Skeletal muscle satellite cell (primary cell): ENCODE data around the gene CSRNP3.

ENCODE experiments used
- H3K27me3 ChIP-seq: 2 replicates; pipeline ENCODE4 v1.7.0; 2013; ENCODE audit warnings: low read length; ENCODE audit not compliant: control insufficient read depth, insufficient read depth
- H3K36me3 ChIP-seq: 2 replicates; pipeline ENCODE4 v1.7.0; 2013; ENCODE audit warnings: mild to moderate bottlenecking, control low read depth, low read length; ENCODE audit not compliant: insufficient read depth
- H3K4me1 ChIP-seq: 2 replicates; pipeline ENCODE4 v1.7.0; 2013; ENCODE audit warnings: low read length; ENCODE audit not compliant: control insufficient read depth, insufficient read depth
- H3K4me2 ChIP-seq: 2 replicates; pipeline ENCODE4 v1.7.0; 2013; ENCODE audit warnings: mild to moderate bottlenecking, low read length
- H3K4me3 ChIP-seq: 2 replicates; pipeline ENCODE4 v1.7.0; 2013; ENCODE audit warnings: low read length
- H3K9ac ChIP-seq: 2 replicates; pipeline ENCODE4 v1.7.0; 2013; ENCODE audit warnings: mild to moderate bottlenecking, low read depth, low read length, moderate library complexity
- H3K9me3 ChIP-seq: replicated peaks from 2 replicates; pipeline ENCODE4 v1.7.0; 2013; ENCODE audit warnings: mild to moderate bottlenecking, control low read depth, low read length

Gene CSRNP3

DNA sequence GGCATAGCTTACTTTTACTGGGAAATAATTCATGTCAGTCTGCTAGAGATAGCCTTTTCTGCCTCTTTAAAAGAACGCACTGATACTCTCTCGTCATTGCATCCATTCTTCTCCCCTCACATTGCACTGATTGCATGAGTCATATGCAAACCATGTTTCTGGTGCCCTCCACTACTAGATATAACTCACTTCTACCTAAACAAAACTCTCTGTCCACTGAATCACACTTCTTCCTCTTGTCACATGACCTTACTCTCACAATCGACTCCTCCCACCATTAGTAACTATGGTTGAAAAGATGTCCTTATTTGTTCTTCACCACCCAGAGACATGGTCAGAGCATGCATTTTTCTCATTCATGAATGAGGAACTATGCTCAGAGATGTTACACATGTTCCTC is 158.0 kb downstream of the CSRNP3 start:
- Histone ChIP-seq H3K4me1 (peaks cover under 1% of the 10 kb centered on the region), H3K9me3 (no peaks in the 10 kb centered on the region), H3K4me3 (no peak overlapping the region), H3K36me3 (no peaks in the 10 kb centered on the region), H3K9ac (no peak overlapping the region), H3K27me3 (no peaks in the 10 kb centered on the region), H3K4me2 (no peak overlapping the region)

DNA sequence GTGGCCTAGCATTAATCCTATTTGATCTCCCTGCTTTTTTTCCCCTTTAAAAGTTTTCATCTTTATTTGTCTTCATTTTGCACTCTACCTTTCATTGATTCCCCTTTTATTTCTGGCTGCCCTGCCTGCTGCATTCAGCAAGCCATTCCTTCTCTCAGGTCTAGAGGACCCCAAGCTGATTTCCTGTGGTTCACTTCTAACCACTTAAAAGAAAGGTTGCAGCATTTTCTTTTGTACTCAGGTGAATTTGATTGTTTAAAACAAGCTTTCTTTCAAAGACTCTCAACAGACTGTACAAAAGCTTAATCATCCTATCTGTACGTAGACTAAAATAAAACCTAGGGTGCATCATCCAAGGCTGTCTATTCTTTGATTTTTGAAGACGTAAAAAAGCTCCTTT is 160.3 kb downstream of the CSRNP3 start:
- Histone ChIP-seq H3K4me3 (no peak overlapping the region), H3K9ac (no peak overlapping the region), H3K4me1 (peaks cover 5% of the 10 kb centered on the region), H3K27me3 (no peaks in the 10 kb centered on the region), H3K4me2 (no peak overlapping the region), H3K36me3 (no peaks in the 10 kb centered on the region), H3K9me3 (no peaks in the 10 kb centered on the region)

DNA sequence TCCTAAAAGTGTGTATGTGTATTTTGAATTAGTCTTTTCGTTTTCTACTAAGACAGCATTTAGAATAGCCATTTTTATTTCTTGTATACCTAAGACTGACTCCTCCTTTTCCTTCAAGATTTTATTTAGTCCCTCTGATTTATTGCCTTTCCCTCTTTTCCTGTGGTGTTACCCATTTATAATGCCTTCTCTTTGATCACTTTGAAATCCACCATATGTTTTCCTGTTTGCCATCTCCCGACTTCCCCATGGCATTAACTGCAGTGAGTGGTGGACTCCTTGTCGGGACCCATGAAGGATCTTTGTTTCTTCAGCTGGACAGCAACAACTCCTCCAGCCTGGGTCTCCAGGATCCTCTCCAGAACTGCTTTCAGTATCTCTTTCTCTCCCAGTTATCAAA is 160.7 kb downstream of the CSRNP3 start:
- H3K27me3 ChIP-seq: no peaks in the 10 kb centered on the region
- H3K9ac ChIP-seq: no peak overlapping the region
- no peaks in the 10 kb centered on the region for H3K36me3 ChIP-seq
- H3K4me1 ChIP-seq: peaks cover 6% of the 10 kb centered on the region
- H3K9me3 ChIP-seq: no peaks in the 10 kb centered on the region
- no peak overlapping the region for H3K4me3 ChIP-seq
- no peak overlapping the region for H3K4me2 ChIP-seq

DNA sequence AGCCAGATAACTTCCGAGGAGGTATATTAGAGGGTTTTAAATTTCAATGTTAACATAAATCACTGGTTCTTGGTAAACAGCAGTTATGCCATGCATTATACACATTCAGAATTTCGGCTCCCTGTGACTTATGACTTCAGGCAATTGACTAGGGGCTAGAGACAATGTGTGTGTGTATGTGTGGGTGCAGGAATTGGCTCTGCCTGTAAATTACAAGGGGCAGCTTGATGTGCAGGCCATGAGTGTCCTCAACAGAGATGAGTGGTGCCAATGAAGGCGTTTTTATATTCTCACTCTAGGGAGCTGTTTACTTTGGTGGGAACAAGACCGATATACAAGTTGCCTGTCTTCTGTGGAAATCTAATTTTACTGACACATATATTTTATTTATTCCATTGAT is 161.6 kb downstream of the CSRNP3 start:
- Histone ChIP-seq H3K4me2 (no peak overlapping the region), H3K4me1 (peaks cover 6% of the 10 kb centered on the region), H3K4me3 (no peak overlapping the region), H3K9me3 (no peaks in the 10 kb centered on the region), H3K9ac (no peak overlapping the region), H3K27me3 (no peaks in the 10 kb centered on the region), H3K36me3 (no peaks in the 10 kb centered on the region)

DNA sequence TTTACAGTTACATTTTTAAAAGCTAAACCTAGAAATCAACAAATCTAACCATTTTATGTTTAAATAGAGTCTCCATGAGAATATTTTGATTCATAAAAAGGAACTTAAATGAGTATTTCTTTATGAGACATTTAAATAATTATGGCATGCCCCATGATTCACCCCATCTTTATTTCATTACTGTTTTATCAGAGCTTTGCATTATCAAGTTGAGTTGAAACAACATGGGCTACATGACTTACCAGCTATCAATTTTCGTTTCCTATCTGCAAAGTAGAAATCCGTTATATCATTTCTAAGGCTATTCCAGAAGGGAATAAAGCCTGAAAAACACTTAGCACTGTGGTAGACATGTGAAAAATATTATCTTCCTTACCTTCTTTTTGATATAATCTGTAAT is 163.1 kb downstream of the CSRNP3 start:
- no peak overlapping the region for H3K9ac ChIP-seq
- no peak overlapping the region for H3K4me3 ChIP-seq
- H3K4me2 ChIP-seq: no peak overlapping the region
- no peaks in the 10 kb centered on the region for H3K27me3 ChIP-seq
- H3K4me1 ChIP-seq: peaks cover 6% of the 10 kb centered on the region
- no peaks in the 10 kb centered on the region for H3K36me3 ChIP-seq
- no peaks in the 10 kb centered on the region for H3K9me3 ChIP-seq

DNA sequence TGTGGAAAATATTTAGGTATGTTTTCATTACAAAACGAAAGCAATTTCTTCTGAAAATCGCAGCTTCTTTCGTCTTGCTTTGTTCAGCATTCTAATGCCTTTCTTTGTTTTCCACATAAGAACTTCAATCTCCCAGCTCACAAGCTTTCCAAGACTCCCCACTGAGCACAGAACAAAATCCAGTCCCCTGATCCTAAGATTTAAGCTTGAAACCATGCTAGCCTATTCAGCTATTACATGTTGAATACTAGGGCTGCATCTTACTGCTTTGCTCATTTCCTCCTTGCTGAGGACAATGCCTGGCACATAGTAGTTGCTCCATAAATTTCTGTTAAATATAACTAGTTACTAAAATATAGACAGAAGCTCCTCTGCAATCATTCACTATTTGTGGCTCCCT is 163.9 kb downstream of the CSRNP3 start:
- H3K4me2 ChIP-seq: no peak overlapping the region
- H3K9ac ChIP-seq: no peak overlapping the region
- H3K9me3 ChIP-seq: no peaks in the 10 kb centered on the region
- no peak overlapping the region for H3K4me3 ChIP-seq
- H3K27me3 ChIP-seq: no peaks in the 10 kb centered on the region
- H3K36me3 ChIP-seq: no peaks in the 10 kb centered on the region
- H3K4me1 ChIP-seq: peaks cover 6% of the 10 kb centered on the region

DNA sequence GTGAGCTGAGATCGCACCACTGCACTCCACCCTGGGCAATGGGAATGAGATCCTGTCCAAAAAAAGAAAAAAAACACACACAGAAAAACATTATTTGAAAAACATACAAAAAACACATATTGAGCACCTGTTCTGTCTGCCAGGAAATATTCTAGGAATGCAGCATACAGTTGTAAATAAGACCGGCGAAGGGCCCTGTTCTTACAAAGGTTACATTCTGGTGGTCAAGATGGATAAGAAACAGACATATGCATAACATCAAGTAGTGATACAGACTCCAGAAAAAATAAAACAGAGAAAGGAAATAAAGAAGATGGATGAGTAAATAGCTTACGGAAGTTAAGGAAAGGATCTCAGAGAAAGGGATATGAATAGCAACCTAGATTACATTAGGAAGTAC is 164.8 kb downstream of the CSRNP3 start:
- peaks cover 6% of the 10 kb centered on the region for H3K4me1 ChIP-seq
- no peak overlapping the region for H3K4me2 ChIP-seq
- H3K36me3 ChIP-seq: no peaks in the 10 kb centered on the region
- no peaks in the 10 kb centered on the region for H3K9me3 ChIP-seq
- H3K27me3 ChIP-seq: no peaks in the 10 kb centered on the region
- H3K9ac ChIP-seq: no peak overlapping the region
- H3K4me3 ChIP-seq: no peak overlapping the region

DNA sequence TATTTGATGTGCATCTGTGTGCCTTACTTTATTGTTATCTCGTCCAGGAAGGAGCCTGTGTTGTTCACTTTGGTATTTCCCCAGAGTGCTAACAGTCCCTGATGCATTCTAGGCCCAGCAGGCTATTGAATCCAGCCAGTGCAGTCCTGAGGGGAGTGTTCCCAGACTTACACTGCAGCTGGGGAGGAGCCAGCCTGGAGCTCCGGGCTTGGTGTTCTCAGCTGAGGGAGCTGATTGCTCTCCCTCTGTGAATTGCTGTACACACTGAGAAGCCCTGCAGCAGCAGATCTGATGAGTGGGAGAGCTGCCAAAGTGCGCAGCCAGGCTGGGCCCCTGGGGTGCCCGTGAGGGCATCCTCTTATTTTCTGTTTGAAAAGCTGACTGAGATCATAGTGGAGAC is 165.4 kb downstream of the CSRNP3 start:
- Histone ChIP-seq H3K9ac (no peak overlapping the region), H3K4me3 (no peak overlapping the region), H3K9me3 (no peaks in the 10 kb centered on the region), H3K4me1 (peaks cover 6% of the 10 kb centered on the region), H3K4me2 (no peak overlapping the region), H3K36me3 (no peaks in the 10 kb centered on the region), H3K27me3 (no peaks in the 10 kb centered on the region)

DNA sequence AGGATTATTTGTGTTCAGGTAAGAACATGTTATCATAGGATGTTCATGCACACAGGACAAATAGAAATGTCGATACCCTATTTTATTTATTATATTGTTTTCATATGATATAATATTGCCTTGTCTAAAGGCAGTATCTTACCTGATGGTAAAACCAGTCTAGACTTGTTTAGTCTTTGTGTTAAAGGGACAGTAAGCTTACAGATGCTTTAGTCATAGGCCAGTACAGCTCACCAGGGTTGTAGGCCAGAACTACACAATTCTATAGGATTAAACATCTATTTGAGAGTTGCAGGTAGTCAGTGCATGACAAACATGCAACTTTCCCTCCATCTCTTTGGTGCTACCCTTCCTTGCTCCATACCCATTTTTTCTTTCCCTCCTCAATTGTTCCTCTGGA is 166.0 kb downstream of the CSRNP3 start:
- H3K9me3 ChIP-seq: no peaks in the 10 kb centered on the region
- peaks cover 6% of the 10 kb centered on the region for H3K4me1 ChIP-seq
- H3K4me2 ChIP-seq: no peak overlapping the region
- H3K27me3 ChIP-seq: no peaks in the 10 kb centered on the region
- no peak overlapping the region for H3K4me3 ChIP-seq
- no peaks in the 10 kb centered on the region for H3K36me3 ChIP-seq
- no peak overlapping the region for H3K9ac ChIP-seq

DNA sequence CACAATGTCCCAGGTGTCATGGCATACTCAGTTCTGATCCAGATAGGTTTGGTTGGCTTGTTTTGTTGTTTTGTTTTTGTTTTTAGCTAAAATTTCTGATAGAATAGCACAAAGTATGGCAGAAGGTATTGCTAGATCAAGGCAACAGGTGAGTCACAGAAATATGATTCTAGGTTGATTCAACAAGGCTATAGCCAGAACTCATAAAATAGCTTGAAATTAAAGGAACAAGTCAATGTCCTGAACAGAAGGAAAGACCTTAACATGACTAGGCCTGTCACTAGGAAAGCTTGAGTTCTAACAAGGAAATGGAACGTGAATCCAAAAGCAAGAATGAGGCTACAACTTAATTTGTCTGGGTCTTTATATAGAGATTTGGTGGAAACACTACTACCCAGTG is 167.5 kb downstream of the CSRNP3 start:
- no peaks in the 10 kb centered on the region for H3K9me3 ChIP-seq
- H3K36me3 ChIP-seq: no peaks in the 10 kb centered on the region
- peaks cover 6% of the 10 kb centered on the region for H3K4me1 ChIP-seq
- no peaks in the 10 kb centered on the region for H3K27me3 ChIP-seq
- no peak overlapping the region for H3K9ac ChIP-seq
- no peak overlapping the region for H3K4me2 ChIP-seq
- no peak overlapping the region for H3K4me3 ChIP-seq

DNA sequence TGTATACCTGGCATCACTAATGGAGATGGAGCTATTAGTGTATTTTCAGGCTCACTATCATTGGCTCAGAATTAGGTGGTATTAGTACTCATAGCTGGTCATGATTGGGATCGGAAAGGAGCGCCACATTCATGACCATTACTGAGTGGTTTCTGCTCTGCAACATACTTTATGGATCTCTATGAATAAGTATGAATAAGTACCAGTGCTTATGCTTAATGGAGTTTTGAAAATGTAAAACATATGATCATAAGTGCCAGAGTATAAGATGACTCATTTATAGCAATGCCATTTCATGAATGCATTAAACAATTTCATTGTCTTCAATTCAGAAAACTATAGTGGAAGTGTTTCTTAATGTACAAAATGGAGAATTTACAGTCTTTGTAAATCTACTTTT is 167.9 kb downstream of the CSRNP3 start:
- peaks cover 6% of the 10 kb centered on the region for H3K4me1 ChIP-seq
- H3K27me3 ChIP-seq: no peaks in the 10 kb centered on the region
- no peaks in the 10 kb centered on the region for H3K9me3 ChIP-seq

DNA sequence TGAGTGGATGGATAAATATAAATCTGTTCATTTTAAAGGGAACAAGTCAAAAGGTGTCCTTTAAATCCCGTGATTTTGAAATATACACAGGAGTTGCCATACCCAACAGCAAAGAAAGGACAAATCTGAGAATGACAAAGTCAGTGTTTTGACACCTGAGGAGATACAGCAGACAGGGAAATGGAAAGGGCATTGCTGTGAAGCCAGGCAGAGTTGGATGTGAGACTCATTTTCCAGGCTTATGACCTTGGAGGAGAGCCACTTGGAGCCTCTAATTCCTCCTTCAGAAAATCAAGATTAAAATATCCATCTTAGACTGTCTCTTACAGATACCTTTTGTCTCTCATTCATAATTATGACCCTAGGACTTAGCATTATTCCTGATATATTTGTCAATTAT is 170.0 kb downstream of the CSRNP3 start:
- Histone ChIP-seq H3K9ac (no peak overlapping the region), H3K4me3 (no peak overlapping the region), H3K36me3 (no peaks in the 10 kb centered on the region), H3K4me1 (peaks cover 3% of the 10 kb centered on the region), H3K27me3 (no peaks in the 10 kb centered on the region), H3K4me2 (no peak overlapping the region), H3K9me3 (no peaks in the 10 kb centered on the region)

More for the DNA sequence above, 167.9 kb downstream of the CSRNP3 start:
- Histone ChIP-seq H3K4me2 (no peak overlapping the region), H3K36me3 (no peaks in the 10 kb centered on the region), H3K4me3 (no peak overlapping the region), H3K9ac (no peak overlapping the region)
